Measurements from ENCODE around the gene LEFTY1.

Gene LEFTY1

DNA sequence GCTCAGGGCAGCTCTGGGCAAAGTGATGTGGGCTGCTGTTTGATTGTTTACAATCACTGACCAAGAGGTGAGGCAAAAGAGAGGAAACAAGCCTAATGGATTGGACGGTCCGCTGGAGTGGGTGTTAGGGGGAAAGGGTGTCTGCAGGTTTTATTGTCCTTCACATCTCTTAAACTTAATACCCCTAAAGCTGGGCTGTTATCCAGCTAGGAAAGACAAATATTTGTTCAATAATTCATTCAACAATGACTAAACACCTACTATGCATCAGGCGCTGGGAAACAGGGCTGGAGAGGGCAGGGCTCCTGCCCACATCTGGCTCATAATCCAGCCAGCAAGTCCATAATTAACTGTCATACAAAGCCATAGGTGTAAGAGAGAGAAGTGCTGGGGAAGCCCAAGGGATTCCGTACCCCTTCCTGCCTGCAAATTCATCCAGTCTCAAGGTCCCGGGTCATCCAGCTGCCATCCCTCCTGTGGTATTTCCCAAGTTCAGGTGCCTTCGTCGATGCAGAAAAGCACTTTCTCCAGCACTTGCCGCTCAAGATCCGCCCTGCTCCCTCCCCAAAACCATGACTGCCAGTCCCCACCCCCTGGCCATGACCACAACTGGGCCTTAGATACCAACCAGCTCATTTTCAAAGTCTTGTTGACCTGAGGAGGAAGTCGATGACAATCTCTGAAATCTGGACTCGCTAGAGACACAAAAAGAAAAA, 17.4 kb downstream of the LEFTY1 start:
- DNase-seq = no peak

DNA sequence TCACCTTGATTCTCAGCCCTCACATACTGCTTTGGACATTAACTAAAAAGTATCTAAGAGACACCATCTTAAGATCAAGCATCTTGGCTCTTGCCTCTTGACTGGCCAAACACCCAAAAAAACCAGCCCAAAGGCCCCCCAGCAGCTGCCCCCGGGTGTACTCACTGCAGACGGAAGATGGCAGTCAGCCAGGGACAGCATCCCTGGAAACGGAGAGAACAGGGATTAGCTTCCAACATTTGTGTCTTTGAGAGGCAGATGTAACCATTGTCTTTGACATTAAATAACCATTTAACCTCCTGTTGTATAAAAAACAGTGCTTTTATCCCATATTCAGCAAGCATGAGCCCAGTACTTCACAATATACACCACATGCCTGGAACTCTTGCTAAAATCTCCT, 18.0 kb downstream of the LEFTY1 start:
- DNase-seq = peak in 8 of 14 donors; percentile 8 to 72 (median 53)

DNA sequence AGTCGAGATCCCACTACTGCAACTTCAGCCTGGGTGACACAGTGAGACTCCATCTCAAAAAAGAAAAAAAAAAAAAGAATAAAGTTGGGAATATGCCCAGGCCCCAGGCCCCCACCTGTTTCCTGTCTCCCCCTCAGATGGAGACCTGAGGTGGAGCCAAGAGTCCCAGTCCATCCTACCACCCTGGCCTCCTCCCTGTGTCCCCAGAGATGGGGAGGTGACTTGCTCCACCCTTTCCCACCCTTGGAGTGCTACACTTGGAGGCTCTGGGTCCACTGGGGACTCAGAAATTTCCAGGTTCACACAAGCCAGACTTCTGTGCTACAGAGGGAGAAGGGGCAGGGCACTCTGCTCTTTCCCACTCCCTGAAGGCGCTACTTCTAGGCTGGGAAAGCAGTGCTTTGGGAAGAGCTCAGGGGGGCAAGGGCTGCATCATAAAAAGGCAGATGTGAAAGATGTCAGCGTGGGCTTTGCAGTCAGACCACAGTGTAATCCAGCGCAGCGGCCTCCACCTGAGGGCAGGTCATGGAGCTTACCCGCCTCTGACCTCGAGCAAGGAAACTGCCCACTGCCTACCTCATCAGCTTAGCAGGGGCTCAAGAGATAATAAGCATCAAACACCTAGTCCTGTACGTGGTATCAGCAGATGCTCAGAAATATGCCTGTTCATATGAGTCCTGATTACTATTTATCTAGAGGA, 20.2 kb downstream of the LEFTY1 start:
- DNase-seq = no peak

DNA sequence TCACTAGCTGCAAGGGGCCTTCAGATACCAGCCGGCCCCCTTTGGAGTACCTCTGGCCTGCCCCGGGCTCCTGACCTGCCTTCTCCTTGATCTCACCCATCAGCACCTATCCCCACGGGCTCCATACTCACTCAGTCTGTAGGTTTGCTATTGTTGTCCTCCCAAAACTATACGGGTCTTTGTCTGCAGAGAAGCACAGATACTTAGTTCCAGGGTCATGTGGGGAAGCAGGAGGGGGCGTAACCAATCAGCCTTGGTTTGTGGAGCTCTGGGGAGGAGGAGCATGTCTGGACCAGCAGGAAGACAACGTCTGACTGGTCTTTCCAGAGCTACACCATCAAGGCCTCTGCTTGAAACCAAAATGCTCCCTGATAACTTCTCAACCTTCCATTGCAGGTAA, 22.0 kb downstream of the LEFTY1 start:
- peak in 1 of 14 donors; percentile 31 for DNase-seq

DNA sequence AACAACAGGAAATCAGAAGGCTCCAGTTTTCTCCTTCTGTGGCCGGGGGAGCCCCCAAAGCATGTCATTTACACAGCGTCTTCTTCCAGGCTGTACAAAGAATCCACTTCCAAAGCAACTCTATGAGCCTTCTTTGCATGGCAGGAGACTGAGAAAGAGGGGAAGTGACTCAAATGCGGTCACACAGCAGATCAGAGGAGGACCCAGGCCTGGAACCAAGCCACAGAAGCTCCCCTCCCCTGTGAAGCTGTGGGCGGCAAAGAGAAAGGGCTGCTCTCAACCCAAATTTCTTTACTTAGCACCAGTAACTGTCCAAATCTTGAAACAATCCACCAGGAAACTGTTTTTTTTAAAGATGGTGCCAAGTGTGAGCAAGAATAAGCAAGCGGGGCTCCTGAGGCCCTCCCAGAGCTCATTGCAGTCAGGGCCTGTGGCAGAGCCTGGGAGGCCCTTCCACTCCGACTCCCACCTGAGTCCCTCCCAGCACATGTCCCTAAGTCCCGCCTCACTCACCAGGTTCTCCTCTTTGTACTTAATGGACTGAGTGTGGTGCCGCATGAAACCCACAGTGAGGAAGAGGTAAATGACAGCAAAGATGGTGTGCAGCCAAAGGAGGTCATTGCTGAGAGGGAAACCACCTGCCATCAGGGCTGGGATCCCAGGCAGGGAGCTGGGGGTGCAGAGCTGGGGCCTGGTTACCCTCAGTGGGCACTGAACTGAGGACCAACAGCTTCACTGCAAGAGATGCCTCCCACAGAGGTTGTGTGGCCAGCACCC, 22.7 kb downstream of the LEFTY1 start:
- DNase-seq = no peak

DNA sequence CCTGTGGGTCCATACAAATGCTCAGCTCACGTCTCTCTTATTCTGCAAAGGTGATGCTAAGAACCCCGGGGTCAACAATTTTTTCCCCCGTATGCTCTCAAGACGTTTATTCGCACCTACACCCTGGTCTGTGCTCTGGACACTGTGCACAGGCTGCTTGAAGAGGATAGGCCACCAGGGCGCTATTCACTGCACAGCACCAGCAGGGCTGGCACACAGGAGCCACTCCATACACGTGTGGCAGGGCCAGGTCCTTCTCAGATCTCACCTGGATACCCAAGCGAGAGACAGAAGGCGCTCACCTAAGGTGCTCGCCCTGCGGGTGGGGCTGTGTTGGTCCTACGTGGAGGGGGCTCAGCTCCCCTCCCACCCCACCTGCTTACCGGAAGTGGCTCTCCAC, 23.4 kb downstream of the LEFTY1 start:
- DNase-seq = no peak

DNA sequence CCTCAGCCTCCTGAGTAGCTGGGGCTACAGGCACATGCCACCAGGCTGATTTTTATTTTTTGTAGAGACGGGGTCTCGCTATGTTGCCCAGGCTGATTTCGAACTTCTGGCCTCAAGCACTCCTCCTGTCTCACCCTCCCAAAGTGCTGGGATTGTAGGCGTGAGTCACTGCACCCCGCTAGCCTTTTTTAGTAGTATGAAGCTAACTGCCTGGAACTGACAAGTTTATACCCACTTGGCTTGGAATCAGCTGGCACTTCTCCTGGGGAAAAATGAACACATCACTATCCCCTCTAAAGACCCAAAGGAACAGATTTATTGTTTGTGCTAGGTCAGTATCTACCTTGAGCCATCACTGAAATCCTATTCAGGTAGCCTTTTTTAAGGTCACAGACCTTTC, 25.8 kb downstream of the LEFTY1 start:
- no peak for DNase-seq

DNA sequence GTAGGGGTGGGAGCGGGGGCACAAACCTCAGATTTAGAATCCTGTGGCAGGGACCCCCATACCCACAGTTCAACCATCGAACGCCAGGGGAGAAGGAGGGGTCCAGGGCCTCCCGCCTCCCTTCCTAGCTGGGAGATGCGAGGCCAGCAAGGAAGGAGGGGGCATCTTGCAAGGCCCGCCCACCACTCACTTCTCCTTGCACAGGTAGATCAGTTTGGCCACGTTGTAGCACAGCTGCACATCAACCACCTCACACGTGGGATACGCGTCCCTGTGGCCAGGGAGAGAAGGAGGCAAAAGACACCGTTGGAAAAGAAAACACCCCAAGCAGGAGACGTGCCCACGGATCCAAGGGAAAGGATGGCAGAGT, 26.4 kb downstream of the LEFTY1 start:
- no peak for DNase-seq

DNA sequence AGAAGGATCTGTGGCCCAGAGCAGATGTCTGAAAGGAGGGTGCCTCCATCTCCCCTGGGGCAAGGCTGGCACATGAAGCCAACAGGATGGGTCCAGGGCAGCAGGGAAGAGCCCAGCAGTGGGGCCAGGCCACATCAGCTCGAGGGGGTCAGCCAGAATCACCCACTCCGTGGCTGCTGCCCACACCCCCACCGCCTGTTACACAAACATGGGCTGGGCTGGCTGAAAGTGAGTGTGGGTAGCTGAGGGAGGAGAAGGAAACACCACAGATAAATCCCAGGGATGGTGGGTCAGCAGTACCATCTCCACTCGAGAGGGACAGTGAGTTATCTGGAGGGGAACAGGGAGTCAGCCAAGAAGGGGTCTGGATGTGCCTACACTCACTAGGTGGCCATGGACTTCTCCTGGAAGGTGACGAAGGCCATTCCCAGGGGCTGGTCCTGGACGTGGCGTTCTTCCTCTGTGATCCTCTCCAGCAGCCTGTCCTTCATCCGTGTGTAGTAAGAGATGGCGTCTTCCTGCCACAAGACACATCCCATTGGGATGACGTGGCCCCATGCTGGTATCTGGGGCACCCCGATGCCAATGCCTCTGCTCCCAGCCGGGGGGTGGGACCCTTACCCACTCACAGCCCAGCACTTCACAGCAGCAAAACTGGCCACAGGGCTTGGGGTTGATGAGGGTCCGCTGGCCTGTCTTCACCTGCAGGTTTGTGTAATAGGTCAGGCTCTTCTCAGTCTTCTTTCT, 26.9 kb downstream of the LEFTY1 start:
- no peak for DNase-seq

DNA sequence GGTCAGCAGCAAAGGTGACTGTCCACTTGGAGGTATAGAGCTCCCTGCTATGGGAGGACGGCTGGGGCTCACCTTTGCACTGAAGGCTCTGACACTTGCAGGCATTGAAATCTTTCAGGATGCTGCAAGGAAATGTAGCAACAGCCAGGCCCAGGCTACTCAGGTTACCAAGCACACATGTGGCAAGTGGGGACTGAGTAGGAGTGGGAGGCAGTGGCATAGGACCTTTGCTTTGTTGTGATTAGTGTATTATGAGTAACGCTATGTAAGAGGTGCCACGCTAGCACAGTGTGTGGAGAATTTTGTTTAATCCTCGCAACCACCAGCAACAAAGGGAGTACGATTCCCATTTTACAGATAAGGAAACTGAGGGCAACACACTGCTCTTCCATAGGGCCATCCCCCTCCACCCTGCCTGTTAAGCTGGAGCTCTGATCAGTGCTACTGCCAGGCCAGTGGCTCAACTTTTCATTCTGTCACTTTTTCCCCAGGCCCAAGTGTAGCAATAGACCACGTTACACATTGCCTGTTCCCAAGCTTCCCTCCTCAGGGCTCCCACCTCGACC, 28.0 kb downstream of the LEFTY1 start:
- no peak for DNase-seq

DNA sequence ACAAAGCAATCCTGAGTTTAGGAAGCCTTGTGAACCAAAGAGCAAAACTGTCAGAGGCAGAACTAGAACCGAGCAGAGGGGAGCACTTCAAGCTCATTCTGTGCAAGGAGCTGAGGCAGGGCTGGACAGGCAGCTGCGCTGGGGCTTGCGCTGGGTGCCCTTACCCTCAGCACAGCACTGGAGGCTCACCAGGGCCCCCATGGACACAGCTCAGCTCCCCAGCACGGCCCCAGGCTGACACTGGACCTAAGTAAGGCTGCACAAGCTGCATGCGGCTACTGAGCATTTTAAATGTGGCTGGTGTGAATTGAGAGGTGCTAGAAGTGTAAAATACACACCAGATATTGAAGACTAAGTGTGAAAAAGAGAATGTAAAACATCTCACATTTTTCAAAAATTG, 28.8 kb downstream of the LEFTY1 start:
- DNase-seq = no peak

DNA sequence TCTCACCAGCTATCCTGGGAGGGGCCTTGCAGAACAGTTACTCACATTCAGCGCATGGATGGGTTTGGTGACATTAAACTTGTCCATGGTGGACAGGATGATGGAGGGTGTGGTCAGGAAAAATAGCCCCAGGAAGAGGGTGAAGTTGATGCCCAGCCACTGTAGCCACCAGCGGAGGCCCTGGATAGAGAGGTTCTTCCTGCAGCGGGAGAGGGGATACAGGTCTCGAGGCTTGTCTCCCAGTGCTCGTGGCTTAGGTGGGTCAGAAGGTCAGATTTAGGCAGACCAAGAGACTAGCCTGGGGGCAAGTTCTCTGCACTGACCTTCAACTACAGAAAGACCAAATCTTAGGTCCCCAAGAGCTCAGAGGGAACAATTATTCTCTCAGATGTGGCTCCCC, 29.8 kb downstream of the LEFTY1 start:
- no peak for DNase-seq

DNA sequence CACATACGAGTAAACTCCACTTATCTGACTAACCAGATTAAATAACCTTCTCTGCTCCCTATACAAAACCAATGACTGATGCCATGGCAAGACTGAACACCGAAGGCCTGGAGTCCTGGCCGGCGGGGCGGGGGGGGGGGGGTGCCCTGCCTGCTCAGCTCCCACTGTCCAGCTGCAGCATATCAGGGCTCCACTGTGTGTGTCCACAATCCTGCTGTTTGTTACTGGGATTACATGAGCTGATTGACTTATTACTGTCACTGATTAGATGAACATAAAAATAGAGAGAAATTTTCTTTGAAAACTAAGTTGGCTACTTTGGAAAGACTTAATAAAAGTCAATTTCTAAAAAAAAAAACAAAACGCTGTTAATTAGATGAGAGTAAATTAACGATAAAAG, 31.7 kb downstream of the LEFTY1 start:
- DNase-seq = peak in 1 of 14 donors; percentile 66

DNA sequence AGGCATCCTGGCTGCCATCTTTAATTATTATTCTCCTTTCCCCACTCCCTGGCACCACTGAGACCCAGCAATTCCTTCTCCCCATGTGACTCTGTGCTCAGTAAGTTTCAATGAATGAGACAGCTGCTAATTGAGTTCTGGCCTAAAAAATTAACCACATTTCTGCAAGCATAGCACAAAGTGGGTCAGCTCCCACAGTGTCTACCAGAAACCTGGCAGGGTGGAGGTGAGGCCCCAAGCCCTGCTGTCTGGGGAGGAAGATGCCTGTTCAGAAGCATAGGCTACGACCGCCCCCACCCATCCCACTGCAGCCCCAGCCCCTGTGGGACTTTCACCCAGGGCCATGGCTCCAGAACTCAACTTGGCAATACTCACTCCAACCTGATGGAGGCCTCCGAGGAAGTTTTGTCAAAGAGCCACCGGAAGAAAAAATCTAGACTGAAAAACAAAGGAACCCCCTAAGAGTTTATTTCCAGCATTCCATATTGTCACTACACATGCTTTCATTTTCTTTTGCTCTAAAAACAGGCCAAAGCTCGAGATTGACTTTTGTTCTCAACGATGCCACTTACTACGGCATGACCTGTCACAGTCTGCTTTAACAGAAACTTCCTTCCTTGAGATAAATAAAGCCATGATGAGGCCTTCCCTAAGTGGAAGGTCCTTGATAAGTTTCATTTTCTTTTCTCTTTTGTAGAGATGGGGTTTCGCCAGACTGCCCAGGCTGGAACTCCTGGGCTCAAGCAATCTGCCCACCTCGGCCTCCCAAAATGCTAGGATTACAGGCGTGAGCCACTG, 33.2 kb downstream of the LEFTY1 start:
- peak in 1 of 14 donors; percentile 14 for DNase-seq

DNA sequence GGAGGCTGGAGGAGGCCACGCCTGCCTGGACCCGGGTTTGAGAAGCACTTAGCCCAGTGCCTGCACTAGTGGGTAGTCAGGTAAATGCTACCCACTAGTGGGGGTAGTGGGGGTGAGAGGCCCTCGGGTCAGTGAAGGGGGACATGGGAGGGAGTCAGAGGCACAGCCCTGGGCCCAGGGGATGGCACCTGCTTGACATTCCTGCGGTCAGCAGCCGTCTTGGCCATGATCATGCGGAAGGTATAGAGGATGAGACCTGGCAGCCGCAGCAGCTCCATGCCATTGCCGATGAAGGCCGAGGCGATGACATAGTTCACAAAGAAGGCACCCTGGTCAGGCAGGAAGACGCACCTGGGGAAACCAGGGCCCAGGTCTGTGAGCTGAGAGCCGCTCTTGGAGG, 35.5 kb downstream of the LEFTY1 start:
- DNase-seq = no peak

DNA sequence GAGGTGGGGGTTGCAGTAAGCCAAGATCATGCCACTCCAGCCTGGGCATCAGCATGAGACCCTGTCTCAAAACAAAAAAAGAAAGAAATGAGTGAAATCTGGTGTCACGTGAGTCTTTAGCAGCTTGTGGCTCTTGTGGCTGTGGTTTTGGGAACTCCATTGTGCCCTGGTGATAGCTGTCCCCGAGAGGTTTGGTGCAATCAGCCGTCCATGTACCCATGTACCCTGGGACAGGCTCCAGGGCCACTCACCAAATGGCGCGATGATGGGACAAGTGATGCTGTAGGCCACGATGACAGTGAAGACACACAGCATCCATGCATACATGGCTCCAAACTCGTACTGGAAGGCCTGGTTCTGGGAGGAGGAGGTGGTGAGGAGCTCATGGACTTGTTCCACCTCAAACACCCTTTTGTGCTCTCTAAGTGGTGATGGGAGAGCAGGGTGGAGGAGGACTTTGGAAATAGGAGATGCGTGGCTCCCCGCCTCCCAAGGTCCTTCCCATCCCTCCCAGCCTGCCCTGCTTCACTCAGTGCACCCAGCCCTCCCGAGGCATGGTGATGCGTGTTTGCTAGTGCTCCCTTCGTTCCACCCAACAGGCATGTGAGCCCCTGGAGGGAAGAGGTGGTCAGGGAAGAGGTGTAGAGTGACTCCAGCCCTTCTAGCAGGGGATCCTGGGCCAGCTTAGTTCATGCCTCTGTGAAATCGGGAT, 36.4 kb downstream of the LEFTY1 start:
- DNase-seq = no peak

DNA sequence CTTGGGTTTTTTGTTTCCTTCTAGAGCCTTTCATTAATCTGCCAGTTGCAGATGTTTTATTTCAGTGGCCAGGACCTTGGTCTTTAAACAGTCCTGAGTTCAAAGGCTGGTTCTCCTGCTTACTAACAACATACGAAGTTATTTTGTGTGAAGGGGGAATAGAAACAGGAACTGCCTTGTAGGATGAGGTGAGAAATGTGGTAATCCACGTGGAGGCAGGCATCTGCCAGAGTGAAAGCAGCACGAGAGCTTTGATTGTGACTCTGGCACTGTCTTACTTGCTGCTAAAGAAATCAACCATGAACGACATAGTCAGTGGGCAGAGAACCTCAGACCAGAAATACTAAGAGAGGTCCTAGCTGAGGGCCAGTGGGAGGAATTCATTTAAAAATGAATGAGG, 37.1 kb downstream of the LEFTY1 start:
- DNase-seq = no peak

DNA sequence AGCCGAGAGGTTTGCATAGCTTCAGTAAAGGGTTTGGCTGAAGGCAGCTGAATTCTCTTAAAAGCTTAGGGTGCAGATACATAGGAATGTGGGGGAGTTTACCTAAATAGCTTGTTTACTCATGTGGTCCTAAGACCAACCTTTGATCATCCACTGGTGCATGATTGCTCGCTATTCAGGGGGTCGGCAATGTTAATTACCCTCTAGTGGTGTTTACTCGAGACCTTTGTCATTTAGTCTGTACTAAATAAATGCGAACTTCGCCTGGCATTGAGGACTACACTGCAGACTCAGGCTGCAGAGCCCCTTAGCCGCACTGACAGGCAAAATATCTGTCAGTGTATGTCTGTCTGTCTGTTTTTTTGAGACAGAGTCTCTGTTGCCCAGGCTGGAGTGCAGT, 38.6 kb downstream of the LEFTY1 start:
- DNase-seq = no peak

DNA sequence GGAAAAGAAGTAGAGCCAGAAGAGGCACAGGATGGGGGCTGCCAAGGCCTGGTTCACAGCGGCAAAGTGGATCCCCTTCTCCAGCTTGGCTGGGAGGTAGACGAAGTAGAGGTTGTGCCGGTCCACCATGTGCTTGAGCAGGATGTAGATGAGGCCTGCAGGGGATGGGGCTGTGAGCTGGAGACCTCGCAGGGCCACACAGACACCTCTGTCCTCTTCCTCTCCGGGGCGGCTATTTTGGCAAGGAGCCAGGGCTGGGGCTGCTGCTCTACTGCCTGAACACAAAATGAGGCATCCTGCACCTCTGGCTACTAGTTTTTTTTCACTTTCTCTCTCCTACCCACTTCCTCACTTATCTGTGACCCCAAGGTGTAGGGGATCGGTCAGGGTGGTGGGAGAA, 39.0 kb downstream of the LEFTY1 start:
- peak in 2 of 14 donors; percentile 38 to 51 for DNase-seq

DNA sequence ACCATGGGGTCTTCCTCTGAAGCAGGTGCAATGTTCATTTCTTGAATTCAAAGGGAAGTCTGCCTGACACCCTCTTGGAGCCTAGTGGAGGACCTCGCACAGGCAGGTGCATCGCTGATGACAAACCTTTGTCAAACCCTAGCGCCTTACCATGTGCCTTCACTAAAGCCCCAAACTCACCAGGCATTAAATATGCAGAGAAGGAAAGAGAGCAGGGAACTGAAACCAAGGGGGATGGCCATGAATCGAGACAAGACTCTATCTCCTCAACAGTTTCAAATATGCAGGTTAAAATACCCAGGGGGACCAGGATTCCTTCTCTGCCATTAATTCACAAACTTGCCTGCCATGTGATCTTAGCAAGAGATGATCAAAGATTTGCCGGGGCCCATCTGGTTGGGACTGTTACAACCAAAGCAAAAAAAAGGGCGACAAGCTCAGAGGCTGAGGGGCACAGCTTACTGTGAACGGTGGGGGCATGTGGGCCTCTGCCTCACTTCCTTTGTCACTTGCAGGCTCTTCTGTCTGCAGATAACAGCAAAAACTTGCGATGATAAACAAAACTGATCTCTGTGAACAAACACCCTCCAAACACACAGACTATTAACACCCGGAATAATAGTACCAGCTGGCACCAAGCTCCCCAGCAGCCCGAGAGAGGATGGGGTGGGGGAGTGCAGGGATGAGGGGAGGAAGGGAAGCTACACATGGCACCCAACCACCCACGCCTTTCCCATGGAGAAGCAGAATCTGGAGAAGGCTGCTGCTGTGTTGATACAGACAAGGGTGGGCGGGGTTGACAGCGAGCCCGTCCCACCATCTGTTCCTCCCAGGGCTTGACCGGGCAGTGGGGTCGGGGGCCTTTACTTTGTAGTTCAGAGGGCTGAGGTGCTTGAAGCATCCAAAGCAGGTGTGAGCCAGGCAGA, 40.7 kb downstream of the LEFTY1 start:
- peak in 10 of 14 donors; percentile 26 to 73 (median 59) for DNase-seq
